WERI-Rb-1 (cell line): ENCODE results near the gene SLC16A7.

Source experiments
- DNase-seq: peaks from one replicate; pipeline ENCODE4 v3.0.0-alpha.2; 2020
- H3K27ac ChIP-seq: fragments of 250-450 bp; sonication (Bioruptor Pico); 2 replicates; pipeline ENCODE4 v1.5.1; 2020; ENCODE audit warnings: mild to moderate bottlenecking, moderate library complexity
- H3K27me3 ChIP-seq: fragments of 250-450 bp; sonication (Bioruptor Pico); 2 replicates; pipeline ENCODE4 v1.5.1; 2021; ENCODE audit warnings: mild to moderate bottlenecking, low read depth, moderate library complexity; ENCODE audit not compliant: insufficient read depth, severe bottlenecking
- H3K36me3 ChIP-seq: fragments of 250-450 bp; sonication (Bioruptor Pico); 2 replicates; pipeline ENCODE4 v1.5.1; 2020; ENCODE audit warnings: mild to moderate bottlenecking, moderate library complexity
- H3K4me3 ChIP-seq: 2 replicates; pipeline ENCODE4 v1.5.1; 2011; ENCODE audit warnings: low read depth, mild to moderate bottlenecking, control low read depth, low read length
- H3K9me3 ChIP-seq: fragments of 250-450 bp; sonication (Bioruptor Pico); 2 replicates; pipeline ENCODE4 v1.5.1; 2021; ENCODE audit warnings: mild to moderate bottlenecking, moderate library complexity; ENCODE audit not compliant: severe bottlenecking
- TF ChIP-seq, protein P1 (sequence below): IDR thresholded peaks from 2 replicates; pipeline ENCODE4 v1.5.1; 2011; ENCODE audit warnings: low read depth, mild to moderate bottlenecking, control low read depth, inconsistent platforms, low read length

Gene SLC16A7

DNA sequence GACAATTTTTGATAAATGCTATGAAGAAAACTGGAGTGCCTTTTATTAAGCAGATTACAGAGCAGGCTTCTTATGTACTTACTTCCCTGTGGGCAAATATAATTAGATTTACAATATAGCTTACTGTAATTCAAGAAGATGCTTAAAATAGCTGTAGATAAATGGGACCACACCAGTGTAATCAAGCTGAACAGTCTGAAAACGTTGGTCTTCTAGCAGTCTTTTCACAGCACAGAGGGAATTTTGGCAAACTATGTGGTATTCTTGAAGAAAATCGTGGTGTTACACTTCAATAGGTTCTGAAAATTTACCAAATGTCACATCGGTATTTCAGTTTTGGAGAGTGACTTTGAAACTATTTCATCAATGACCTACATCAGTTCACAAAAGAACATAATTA lies 47.7 kb downstream of the SLC16A7 start:
- H3K36me3 ChIP-seq: no peaks in the 10 kb centered on the region
- no peaks in the 10 kb centered on the region for H3K9me3 ChIP-seq
- no peak overlapping the region for H3K4me3 ChIP-seq
- H3K27ac ChIP-seq: no peak overlapping the region
- no peaks in the 10 kb centered on the region for H3K27me3 ChIP-seq
- DNase-seq: no peak
- TF ChIP-seq, protein P1, sequence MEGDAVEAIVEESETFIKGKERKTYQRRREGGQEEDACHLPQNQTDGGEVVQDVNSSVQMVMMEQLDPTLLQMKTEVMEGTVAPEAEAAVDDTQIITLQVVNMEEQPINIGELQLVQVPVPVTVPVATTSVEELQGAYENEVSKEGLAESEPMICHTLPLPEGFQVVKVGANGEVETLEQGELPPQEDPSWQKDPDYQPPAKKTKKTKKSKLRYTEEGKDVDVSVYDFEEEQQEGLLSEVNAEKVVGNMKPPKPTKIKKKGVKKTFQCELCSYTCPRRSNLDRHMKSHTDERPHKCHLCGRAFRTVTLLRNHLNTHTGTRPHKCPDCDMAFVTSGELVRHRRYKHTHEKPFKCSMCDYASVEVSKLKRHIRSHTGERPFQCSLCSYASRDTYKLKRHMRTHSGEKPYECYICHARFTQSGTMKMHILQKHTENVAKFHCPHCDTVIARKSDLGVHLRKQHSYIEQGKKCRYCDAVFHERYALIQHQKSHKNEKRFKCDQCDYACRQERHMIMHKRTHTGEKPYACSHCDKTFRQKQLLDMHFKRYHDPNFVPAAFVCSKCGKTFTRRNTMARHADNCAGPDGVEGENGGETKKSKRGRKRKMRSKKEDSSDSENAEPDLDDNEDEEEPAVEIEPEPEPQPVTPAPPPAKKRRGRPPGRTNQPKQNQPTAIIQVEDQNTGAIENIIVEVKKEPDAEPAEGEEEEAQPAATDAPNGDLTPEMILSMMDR: no peak

DNA sequence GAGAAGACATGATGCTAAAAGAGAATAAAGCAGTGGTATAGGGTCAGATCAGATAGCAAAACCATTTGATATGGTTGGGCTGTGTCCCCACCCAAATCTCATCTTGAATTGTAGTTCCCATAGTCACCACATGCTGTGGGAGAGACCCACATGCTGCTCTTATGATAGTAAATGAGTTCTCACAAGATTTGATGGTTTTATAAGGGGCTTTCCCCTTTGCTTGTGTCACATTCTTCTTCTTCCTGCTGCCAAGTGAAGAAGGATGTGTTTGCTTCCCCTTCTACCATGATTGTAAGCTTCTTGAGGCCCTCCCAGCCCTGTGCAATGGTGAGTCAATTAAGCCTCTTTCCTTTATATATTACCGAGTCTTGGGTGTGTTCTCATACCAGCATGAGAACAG lies 49.4 kb downstream of the SLC16A7 start:
- Histone ChIP-seq H3K27me3 (no peaks in the 10 kb centered on the region), H3K4me3 (no peak overlapping the region), H3K9me3 (no peaks in the 10 kb centered on the region), H3K27ac (no peak overlapping the region), H3K36me3 (no peaks in the 10 kb centered on the region)
- TF ChIP-seq, protein P1: no peak
- DNase-seq: no peak

DNA sequence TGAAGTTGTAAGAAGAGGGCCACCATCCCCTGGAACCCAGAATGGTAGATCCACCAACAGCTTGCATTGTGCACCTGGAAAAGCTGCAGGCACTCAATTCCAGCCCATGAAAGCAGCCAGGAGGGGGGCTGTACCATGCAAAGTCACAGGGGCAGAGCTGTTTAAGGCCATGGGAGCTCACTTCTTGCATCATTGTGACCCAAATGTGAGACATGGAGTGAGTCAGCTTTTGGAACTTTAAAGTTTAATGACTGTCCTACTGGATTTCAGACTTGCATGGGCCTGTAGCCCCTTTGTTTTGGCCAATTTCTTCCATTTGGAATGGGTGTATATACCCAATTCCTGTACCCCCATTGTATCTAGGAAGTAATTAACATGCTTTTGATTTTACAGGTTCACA lies 50.8 kb downstream of the SLC16A7 start:
- no peak overlapping the region for H3K4me3 ChIP-seq
- H3K9me3 ChIP-seq: no peaks in the 10 kb centered on the region
- H3K36me3 ChIP-seq: no peaks in the 10 kb centered on the region
- no peak for DNase-seq
- TF ChIP-seq, protein P1: no peak
- no peak overlapping the region for H3K27ac ChIP-seq
- H3K27me3 ChIP-seq: no peaks in the 10 kb centered on the region

DNA sequence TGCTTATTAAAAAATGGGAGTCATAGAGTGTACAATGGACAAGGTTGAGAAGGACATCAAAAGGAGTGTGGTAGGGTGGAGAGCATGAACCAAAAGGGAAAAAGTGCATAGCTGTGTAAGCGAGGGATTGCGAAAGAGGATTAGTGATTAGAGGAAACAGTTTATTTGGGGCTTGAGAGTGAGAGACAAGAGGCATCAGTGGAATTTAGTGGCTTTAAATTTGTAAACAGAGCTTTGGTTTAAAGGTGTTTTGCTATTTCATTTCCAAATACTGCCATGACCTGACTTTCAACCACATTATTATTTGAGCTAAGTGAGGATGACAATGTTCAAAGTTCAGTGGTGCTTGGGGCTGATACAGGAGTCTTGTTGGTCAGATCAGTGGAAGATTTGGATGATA lies 53.4 kb downstream of the SLC16A7 start:
- no peak overlapping the region for H3K4me3 ChIP-seq
- H3K36me3 ChIP-seq: no peaks in the 10 kb centered on the region
- H3K9me3 ChIP-seq: no peaks in the 10 kb centered on the region
- TF ChIP-seq, protein P1: no peak
- no peak overlapping the region for H3K27ac ChIP-seq
- no peak for DNase-seq
- H3K27me3 ChIP-seq: no peaks in the 10 kb centered on the region

DNA sequence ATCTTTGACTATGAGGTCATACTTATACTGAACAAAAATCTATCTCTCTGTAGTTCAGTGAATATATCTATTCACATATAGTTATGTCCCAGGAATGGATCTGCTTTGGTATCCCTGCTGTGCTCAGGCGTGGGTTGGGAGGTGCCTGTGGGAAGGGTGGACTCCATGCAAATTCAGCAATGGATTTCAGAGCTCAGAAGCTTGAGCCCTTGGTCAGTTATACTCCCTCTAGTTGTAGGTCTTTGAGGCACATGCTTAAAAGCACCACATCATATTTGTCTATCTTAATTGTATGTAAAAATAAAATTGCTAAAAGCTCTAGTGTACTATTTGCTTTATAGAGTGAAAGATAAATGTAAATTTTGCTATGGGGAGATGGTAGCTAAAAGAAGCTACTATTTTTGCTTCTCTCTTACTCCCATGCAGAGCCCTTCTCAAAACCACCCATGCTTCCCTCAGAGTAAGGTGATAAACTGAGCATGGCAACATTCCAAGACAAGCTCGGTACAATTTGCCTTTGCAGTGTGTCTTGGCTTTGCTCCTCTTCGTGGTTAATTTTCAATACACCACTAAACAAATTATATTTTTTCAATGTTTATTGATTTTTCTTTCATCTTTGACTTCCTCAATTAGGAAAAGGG lies 54.9 kb downstream of the SLC16A7 start:
- no peak for DNase-seq
- H3K4me3 ChIP-seq: no peak overlapping the region
- H3K9me3 ChIP-seq: no peaks in the 10 kb centered on the region
- H3K36me3 ChIP-seq: no peaks in the 10 kb centered on the region
- no peak overlapping the region for H3K27ac ChIP-seq
- H3K27me3 ChIP-seq: no peaks in the 10 kb centered on the region
- TF ChIP-seq, protein P1: no peak
